ENCODE data around the gene PDGFB.
A peak's percentile ranks its signal among the peaks of the same experiment; 100 is the strongest.

The PDGFB gene

DNA sequence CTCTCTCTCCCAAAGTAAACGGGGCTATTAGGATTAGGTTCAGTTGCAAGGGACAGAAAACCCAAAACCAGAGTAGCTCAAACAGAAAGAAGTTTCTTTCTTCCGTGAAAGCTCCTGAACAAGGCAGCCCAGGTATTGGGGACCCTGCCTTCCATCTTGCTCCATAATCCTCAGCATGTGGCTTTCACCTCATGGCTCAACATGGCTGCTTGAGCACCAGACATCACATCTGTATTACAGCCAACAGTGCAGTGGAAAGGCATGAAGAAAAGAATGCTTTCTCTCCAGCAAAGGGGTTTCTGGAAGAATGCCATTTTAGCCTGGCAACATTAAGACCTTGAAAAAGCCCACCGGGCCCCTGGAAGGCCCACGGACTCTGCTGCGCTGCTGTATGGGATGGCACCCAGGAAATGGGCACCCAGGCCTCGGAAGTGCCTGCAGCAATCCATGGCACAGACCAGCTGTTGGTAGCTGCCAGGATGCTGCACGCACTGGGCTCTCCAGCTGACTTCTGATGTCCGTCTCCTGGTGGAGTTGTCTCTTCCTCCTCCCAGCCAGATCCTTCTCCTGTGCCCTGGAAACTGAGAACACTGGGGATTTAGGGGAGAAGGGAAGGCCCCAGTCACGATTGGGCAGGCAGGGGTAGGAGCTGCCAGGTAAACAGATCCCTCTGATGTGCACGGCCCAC is 22.6 kb downstream of the PDGFB start:
- Histone ChIP-seq H4K20me1 (ENCODE audit: insufficient read depth, low read length) (no peaks in the 10 kb centered on the region), H3K4me3 (ENCODE audit: low read length) (no peak overlapping the region), H3K4me1 (ENCODE audit: low read length) (peaks cover 20% of the 10 kb centered on the region), H3K27ac (ENCODE audit: low read length) (no peak overlapping the region), H3K79me2 (ENCODE audit: low read length) (no peaks in the 10 kb centered on the region), H3K27me3 (ENCODE audit: low read depth, low read length) (no peaks in the 10 kb centered on the region), H3K4me2 (ENCODE audit: low read length) (peak overlapping the region; percentile 59), H3K9ac (ENCODE audit: low read length) (no peak overlapping the region), H2AFZ (ENCODE audit: low read depth, low read length) (no peak overlapping the region), H3K36me3 (replicated peaks; ENCODE audit: low read depth, low read length) (no peaks in the 10 kb centered on the region), H3K9me3 (ENCODE audit: insufficient read depth, low read length) (peaks cover 4% of the 10 kb centered on the region; the same call in 1 of the 2 replicates)
- TF ChIP-seq, protein P1, sequence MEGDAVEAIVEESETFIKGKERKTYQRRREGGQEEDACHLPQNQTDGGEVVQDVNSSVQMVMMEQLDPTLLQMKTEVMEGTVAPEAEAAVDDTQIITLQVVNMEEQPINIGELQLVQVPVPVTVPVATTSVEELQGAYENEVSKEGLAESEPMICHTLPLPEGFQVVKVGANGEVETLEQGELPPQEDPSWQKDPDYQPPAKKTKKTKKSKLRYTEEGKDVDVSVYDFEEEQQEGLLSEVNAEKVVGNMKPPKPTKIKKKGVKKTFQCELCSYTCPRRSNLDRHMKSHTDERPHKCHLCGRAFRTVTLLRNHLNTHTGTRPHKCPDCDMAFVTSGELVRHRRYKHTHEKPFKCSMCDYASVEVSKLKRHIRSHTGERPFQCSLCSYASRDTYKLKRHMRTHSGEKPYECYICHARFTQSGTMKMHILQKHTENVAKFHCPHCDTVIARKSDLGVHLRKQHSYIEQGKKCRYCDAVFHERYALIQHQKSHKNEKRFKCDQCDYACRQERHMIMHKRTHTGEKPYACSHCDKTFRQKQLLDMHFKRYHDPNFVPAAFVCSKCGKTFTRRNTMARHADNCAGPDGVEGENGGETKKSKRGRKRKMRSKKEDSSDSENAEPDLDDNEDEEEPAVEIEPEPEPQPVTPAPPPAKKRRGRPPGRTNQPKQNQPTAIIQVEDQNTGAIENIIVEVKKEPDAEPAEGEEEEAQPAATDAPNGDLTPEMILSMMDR (IDR thresholded peaks at IDR 0.05; ENCODE audit: low read depth, low read length), result no peak
- TF ChIP-seq EZH2phosphoT487 (IDR thresholded peaks at IDR 0.05; ENCODE audit: low read depth), result no peak

DNA sequence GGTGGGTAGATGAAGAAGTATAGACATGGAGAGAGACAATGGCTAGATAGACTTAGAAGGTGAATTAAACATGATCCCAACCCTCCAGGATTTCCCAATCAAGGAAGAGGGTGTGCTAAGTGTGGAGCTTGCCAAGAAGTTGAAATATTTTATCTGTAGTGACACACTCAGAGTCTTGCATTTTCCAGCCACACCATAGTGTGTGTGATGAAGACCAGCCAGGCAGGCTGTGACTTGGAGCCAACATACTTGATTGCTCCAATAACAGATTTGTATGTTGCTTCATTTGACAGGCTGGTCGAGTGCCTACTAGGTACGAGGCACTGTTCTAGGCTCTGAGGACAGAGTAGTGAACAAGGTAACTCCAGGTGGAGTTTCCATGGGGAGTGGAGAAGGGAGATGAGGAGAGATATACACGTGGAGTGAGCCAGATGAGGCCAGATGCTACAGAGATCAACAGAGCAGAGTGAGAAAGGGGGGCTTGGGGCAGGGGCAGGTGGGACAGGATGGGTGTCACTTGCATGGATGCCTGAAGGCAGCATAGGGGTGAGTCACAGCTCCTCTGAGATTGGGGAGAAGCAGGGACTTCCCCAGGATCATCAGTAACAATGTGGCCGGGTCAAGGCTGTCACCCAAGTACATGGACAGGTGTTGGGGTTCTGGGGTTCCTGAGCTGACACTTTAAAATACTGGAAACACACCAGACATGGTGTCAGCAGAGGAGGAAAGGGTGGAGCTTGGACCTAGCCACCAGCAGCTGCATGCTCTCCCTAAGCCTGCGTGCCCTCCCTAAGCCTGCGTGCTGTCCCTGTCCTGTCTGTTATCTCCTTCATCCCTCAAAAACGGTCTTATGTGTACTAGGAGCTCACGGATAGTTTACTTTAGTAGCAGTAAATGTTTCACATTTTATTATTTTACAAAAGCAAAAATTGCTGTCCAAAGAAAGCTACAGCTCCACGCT is 23.6 kb downstream of the PDGFB start:
- H3K27ac ChIP-seq (ENCODE audit: low read length), result peak overlapping the region; percentile 31; the same call in 1 of the 2 replicates
- no peaks in the 10 kb centered on the region for H3K27me3 ChIP-seq (ENCODE audit: low read depth, low read length)
- peaks cover 4% of the 10 kb centered on the region; the same call in 1 of the 2 replicates for H3K9me3 ChIP-seq (ENCODE audit: insufficient read depth, low read length)
- no peak overlapping the region for H2AFZ ChIP-seq (ENCODE audit: low read depth, low read length)
- H3K4me2 ChIP-seq (ENCODE audit: low read length), result peak overlapping the region; percentile 59
- peak overlapping the region; percentile 8; the same call in 1 of the 2 replicates for H3K4me3 ChIP-seq (ENCODE audit: low read length)
- H3K36me3 ChIP-seq (replicated peaks; ENCODE audit: low read depth, low read length), result no peaks in the 10 kb centered on the region
- no peaks in the 10 kb centered on the region for H3K79me2 ChIP-seq (ENCODE audit: low read length)
- peaks cover 20% of the 10 kb centered on the region for H3K4me1 ChIP-seq (ENCODE audit: low read length)
- H3K9ac ChIP-seq (ENCODE audit: low read length), result no peak overlapping the region
- H4K20me1 ChIP-seq (ENCODE audit: insufficient read depth, low read length), result no peaks in the 10 kb centered on the region
- TF ChIP-seq EZH2phosphoT487 (IDR thresholded peaks at IDR 0.05; ENCODE audit: low read depth), result no peak
- TF ChIP-seq, protein P1 (IDR thresholded peaks at IDR 0.05; ENCODE audit: low read depth, low read length), result no peak

DNA sequence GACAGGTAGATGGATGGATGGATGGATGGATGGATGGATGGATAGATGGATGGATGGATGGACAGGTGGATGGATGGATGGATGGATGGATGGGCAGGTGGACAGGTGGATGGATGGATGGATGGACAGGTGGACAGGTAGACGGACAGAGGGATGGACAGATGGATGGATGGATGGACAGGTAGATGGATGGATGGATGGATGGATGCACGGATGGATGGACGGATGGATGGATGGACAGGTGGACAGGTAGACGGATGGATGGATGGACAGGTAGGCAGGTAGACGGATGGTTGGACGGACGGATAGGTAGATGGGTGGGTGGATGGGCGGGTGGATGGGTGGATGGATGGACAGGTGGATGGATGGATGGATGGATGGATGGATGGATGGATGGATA is 24.3 kb downstream of the PDGFB start:
- Histone ChIP-seq H3K4me2 (ENCODE audit: low read length) (no peak overlapping the region), H3K9ac (ENCODE audit: low read length) (no peak overlapping the region), H3K4me3 (ENCODE audit: low read length) (no peak overlapping the region), H2AFZ (ENCODE audit: low read depth, low read length) (no peak overlapping the region), H4K20me1 (ENCODE audit: insufficient read depth, low read length) (no peaks in the 10 kb centered on the region), H3K36me3 (replicated peaks; ENCODE audit: low read depth, low read length) (no peaks in the 10 kb centered on the region), H3K4me1 (ENCODE audit: low read length) (peaks cover 20% of the 10 kb centered on the region), H3K27me3 (ENCODE audit: low read depth, low read length) (no peaks in the 10 kb centered on the region), H3K27ac (ENCODE audit: low read length) (no peak overlapping the region), H3K79me2 (ENCODE audit: low read length) (no peaks in the 10 kb centered on the region), H3K9me3 (ENCODE audit: insufficient read depth, low read length) (peaks cover 4% of the 10 kb centered on the region; the same call in 1 of the 2 replicates)
- no peak for TF ChIP-seq EZH2phosphoT487 (IDR thresholded peaks at IDR 0.05; ENCODE audit: low read depth)
- TF ChIP-seq, protein P1 (IDR thresholded peaks at IDR 0.05; ENCODE audit: low read depth, low read length), result no peak
